CD4-positive, alpha-beta T cell treated with Interleukin-17A for 1 hour (primary cell): ENCODE data around the gene KLF15.

Source experiments
- DNase-seq: peaks from one replicate; pipeline ENCODE4 v3.0.0-alpha.2; 2020

The KLF15 gene

DNA sequence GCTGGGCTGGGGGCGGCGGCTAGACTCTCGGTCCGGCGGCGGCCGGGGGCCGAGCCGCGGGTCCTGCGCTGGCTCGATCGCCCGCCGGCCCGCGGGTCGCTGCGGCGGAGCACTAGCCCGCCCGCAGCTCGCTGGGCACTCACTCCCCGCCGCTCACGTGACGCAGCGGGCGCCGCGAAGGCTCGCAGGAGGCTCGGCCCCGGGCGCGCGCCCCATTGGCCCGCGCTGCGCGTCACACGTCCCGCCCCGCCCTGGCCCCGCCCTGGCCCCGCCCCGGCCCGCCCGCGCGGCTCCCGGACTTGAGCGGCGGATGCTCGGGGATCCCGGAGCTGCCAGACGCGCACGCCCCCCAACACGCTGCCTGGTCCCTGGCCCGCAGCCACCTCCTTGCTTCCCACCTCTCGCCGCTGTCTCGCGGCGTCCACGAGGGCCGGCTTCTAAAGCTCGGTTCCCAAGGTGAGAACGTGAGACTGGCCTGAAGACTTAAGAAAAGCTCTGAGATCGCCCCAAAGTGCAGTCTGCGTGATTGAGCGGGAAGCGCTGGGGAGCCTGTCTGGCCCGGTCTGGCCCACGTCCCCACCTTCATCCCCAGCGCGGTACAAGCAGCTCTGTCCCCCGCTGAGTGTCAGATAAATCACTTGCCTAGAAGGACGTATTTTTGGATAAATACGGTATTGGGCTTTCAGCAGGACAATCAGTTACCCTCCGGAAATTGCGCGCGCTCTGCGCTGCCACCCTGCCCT lies at the start of gene KLF15:
TSS of gene KLF15 (minus strand) at position 114 of the 743 bp plus-strand sequence. CDS start 4,486 bp downstream, outside the sequence.
- DNase-seq: peak; percentile 76

DNA sequence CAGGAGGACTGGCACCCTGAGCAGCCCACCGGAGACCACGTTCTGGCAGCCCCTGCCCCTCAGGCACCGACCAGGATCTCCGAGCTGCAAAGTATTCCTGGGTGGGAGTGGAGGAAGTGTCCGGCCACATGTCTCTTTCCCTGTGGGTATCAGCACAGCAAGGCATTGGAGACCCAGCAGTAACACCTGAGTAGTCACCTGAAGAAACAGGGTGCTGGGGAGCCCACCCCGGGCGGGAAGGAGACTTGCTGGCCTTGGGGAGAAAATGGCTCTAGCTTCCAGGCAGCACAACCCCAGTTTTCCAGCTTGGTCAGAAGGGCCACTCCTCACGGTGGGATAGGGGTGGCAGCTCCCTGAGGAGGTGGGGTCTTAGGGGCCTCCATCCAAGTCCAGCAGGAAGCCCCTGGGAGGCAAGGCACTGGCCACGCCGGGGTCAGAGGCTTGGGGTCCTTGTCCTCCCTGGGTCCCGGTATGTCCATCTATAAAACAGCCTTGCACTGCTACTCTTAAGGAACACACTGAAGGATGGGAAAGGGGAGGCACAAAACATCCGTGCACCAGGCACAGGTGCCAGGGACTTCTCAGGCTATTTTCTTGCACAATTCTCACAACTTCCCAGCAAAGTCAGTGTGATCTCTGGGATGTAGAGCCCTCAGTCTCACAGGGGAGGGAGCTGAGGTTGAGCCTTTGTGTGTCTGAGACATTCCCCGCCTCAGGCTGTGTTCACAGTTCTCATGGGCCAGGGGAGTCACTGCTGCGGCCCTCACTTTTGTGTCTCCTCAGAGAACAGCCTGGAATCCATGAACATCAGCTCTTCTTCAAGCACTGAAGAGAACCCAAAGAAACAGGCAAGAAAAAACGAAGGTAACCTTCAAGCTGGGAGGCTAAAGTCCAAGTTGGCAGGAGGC lies 49.4 kb upstream of the KLF15 start:
- no peak for DNase-seq

DNA sequence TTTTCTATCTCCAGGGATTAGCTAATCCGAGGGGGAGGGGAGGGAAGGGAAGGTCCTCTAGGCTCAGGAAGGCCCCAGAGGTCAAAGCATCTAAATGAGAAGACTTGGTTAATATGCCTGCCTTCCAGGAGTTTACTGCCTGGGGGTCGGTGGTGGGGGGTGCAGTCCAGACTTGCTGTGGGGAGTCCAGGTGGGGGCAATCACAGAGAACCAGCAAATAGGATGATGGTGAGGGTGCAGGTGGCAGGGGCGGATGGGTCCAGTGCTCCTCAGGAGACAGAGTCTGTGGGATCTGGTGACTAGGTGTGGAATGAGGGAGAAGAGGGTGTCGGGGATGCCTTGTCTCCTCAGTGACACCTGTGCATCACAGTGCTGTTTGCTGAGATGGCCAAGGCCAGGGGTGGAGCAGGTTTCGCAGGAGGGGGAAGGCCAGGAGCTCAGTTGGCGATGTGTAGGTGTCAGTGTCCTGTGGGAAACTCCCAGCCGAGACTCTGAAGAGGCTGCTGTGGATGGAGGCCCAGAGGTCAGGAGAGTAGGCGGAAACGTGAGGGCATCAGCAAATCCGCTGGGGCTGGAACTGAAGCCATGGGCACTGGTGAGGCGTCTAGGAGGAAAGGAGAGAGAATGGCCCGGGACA lies 45.6 kb upstream of the KLF15 start:
- DNase-seq: no peak

DNA sequence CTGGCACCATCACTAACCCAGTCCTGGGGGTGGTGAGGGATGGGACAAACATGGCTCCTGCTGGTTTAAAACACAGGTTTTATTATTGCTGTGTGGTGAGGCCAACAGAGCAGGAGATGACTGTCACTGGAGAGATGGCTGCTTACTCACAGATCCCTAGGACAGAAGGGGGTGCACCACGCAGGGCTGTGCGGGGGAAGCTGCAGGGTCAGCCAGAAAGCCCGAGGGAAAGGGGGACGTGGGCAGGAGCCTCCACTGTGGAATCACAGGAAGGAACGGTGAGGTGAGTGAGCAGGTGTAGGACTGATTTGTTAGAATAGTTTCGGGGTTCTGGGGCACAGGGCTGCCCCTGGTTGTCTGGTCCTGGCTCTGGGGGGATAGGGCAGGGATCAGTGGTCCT lies 45.0 kb upstream of the KLF15 start:
- DNase-seq: no peak

DNA sequence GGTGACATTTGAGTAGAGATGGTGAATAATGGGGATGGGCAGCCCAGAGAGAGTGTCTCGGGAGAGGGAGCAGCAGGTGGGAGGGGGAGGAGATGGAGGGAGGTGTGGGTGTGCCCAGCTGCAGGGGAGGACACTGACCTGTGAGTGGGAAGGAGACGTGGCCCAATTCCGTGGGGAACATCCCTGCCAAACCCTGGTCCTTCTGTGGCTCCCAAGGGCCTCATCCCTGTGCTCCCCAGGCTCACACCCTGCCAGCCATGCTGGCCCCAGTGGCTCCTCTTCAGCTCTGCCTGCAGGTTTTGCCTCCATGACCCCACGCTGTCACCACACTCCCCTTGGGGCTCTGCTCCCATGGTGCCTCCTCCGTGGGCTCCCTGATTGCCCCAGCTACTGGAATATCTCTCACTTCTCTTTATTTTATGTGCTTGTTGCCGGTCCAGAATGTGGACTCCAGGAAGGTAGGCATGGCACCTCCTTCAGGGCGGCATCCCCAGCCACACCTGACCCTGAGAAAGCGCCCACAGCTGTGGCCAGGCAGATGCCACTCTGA lies 44.5 kb upstream of the KLF15 start:
- DNase-seq: no peak

DNA sequence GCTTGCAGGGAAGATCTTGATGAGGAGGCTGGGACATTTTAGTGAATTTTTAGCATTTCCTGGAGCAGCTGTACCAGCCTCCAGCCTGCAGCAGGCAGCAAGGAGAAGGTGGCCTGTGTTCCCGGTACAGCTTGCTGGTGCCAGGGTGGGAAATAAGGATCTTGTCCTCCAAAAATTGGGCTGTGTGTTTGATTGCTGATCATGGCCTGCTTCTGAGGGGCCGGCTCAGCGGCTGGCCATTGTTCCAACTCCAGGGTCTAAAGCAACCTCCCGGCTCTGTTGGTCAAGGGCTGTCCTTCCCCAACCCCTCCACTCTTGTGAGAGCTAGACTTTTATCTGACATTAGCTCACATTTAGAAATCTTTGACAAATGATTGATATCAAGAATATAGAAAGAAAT lies 42.5 kb upstream of the KLF15 start:
- DNase-seq: no peak

DNA sequence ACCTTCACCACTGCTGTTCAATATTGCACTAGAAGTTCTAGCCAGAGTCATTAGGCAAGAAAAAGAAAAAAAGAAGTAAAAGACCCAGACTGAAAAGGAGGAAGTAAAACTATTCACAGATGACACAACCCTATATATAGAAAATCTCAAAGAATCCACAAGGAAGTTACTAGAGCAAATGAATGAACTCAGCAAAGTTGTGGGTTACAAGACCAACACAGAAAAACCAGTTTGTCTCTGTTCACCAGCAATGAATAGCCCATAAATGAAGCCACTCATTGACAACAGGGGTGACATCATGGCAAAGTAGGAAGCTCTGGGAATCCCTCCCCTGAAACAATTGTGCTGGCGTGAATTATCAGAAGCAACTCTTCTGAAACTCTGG lies 42.1 kb upstream of the KLF15 start:
- DNase-seq: no peak

DNA sequence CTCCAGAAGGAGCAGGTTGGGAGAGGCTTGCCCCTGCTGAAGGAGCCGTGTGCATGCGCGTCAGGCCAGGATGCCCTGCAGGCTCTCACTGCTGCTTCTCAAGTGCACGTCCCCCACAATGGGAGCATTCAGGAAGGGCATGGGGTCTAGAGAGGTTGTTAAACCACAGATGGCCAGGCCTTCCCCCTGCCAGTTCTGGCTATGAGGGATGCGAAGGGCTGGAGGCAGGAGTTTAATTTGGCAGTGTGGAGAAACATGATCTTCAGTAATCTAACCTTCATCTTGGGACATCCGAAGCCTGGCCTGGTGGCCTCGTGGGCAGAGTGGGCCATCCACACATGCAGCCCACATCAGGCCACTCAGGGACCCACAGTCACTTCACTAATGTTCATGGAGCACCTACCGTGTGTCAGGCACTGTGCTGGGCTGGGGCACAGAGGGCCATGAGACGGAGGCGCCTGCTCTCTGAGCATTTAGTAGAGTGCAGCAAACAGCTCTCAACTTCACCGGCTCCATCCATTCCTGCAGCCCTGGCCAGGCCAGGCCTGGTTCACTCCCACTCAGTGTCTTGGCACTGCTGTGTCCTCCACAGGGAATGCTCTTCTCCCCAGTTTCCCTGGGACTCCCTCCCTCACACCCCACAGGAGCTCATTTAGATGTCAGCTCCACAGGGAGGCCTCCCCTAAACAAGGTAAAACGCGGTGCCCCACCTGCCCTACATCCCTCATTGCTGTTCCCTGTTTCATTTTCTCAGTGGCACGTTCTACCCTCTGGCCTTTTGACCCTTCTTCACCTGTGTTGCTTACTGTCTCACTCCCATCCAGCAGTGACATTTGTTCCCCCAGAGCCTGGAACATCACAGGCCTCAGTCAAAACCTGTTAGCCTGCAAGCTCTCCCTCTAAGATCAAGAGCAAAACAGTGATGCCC lies 41.5 kb upstream of the KLF15 start:
- DNase-seq: no peak

DNA sequence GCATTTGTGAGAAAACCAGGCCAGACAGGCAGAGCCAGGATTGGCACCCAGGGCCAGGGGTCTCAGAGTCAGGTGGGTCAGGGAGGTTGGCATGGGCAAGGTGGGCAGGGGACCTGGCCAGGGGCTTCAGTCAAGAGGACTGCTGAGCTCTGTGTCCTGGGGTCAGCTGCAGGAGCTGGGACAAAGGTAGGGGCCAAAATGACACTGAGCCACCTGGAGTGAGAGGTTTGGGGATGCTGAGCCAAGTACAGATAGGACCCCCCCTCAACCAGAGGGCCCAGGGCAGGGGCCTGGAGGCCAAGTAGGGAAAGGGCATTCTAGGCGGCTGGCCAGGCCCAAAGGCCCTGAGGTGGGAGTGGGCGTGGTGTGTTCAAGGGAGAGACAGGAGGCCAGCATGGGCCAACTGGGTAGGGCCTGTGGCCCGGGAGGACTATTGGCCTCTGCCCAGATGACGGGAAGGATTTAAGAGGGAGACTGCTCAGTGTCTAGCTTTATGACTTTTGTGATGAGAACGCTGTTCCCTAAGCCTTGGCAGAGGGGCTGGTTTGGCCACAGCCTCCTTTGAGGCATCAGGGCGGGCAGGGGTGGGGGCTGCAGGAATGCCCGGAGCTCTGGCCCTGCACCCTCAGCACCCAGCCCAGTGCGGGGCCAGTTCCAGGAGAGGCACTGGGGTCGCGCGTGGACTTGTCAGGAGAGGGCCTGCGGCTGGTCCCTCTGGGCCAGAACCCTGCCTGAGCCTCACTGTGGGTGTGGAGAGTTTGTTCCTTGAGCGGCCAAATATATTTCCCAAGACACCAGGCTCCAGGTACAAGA lies 40.6 kb upstream of the KLF15 start:
- DNase-seq: no peak

DNA sequence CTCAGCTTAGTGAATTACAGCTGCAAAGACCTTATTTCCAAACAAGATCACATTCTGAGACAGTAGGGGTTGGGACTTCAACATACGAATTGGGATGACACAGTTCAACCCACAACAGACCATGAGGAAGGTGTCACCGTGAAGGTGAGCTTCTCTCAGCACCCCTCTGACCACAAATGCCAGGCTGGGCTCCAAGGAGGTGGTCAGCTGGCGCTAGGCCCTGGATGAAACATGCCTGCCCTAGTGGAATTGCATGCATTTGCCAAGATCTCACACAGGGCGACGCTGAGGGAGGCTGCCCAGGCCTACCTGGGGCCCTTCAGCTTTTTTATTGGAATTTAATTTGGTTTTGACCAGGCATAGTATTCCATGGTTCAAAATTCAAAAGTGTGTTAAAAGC lies 39.3 kb upstream of the KLF15 start:
- DNase-seq: no peak

DNA sequence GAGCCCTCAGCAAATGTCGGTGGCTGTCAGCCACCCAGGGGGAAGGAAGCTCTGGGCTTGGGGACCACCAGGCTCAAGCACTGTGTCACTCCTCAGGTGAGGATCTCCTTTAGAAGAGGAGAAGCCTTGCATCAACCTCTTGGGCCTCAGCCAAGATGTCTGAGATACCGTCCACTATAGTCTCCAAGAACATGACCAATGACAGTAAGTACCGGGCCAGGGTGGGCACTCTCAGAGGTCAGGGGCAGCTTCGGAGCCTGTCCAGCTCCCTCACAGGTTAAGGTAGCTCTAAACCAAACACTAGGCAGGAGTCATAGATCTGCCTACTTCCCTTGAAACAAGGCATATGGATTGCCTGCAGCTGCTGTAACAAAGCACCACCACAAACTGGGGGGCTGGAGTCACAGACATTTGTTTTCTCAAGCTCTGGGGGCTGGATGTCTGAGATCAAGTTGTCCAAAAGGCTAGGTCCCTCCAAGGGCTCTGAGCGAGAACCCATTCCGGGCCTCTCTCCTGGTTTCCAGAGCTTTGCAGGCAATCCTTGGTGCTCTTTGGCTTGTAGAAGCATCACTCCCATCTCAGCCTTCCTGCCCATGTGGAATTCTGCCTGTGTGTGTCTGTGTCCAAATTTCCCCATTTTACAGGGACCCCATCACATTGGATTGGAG lies 38.8 kb upstream of the KLF15 start:
- DNase-seq: no peak

DNA sequence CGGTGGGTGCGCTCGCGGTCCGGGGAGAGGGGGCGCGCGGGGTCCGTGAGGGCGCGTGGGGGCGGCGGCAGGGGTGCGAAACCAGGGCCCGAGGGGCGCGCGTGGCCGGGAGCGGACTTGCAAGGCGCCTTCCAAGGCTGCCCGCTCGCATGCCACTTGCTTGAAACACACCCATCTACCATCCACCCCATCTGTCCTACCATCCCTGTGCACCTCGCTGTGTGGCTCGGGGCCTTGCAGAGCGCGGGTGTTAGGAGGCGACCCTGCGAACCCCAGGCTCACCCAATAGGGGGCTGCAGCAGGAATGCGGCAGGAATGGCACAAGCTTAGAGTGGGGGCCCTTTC lies 37.7 kb upstream of the KLF15 start:
- no peak for DNase-seq

DNA sequence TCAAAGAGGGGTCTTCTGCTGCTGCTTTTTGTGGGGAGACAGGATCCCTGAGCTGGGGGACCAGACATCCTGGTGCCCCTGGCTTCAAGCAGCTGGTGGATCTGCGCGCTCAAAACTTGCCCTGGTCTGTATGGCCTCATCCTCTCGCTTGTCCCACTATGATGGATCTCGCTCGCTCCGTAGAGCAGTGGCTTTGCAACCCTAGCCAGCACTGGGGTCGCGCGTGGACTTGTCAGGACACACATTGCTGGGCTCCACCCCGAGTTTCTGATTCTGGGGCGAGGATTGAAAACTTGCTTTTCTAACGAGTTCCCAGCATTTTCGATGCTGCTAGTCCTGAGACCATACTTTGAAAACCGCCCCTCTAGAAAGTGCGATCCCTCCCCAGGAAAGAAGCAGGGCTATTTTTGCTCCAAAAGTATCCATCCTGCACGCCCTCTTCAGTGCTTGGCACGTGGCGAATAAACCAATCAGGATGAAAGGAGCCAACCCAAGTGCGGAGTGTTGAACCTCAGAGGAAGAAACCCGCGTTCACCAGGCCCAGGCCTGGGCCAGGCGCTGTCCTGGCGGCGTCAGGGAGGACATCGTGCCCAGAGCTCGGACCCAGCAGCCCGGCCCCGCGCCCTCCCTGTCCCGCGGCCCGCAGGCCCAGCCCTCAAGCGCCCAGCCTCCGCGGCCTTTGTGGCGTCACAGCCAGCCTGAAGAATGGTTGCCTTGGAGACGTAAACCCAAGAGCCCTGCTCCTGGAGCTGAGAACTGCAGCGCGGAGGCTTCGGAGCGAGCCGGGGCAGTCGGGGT lies 37.2 kb upstream of the KLF15 start, which contains the start of gene CFAP100:
TSS of gene CFAP100 (plus strand) at position 731 of the 798 bp plus-strand sequence. CDS start 1,092 bp downstream, outside the sequence.
- DNase-seq: no peak

DNA sequence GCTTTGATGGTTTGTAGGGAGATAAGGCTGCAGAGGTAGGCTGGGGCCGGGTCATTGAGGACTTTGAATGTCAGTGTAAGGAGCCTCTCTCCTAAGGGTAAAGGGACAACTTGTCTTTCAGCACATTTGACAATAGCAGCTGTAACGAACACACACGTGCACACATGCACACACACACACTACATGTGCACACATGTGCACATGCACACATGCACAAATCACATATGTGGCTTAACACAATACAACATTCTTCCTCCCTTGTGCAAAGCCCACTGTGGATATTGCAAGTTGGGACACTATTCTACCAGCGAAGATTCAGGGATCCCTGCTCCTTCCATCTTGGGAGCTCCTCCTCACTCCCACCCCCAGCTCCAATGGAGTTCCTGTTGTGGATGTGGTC lies 36.4 kb upstream of the KLF15 start:
- no peak for DNase-seq

DNA sequence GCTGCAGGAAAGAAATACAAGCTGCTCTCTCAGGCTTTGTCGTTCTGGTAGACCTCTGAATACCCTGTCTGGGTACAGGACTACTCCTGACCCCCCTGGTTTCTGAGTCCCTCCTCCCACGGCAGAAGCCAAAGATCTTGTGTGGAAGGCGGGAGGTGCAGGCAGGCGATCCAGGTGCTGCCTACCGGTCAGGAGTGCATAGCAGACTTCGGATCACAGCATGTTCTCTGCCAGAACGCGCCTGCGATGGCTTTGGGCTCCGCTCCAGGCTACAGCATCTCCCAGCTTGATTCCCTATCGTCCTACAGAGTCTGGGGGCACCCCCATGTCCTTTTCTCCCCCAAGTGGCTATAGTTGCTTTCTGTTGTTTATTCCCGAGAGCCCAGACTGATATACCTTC lies 35.0 kb upstream of the KLF15 start:
- DNase-seq: no peak

DNA sequence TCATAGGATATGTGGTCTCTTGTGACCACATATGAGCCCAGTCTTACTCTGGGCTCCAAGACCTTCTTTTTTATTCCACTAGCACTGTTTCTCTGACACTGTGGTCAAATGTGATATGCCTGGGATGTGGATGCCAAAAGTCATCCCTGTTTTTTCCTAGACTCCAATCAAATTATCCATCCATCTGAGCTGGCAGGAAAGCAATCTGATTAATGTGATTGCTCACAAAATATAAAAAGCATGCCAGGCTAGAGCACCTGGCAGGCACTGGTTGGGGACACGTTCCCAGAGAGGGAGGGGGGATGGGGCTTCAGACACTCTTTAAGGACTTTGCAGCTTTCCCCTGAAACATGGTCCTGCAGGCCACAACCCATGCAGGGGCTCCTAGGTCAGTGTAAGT lies 34.4 kb upstream of the KLF15 start:
- DNase-seq: no peak

DNA sequence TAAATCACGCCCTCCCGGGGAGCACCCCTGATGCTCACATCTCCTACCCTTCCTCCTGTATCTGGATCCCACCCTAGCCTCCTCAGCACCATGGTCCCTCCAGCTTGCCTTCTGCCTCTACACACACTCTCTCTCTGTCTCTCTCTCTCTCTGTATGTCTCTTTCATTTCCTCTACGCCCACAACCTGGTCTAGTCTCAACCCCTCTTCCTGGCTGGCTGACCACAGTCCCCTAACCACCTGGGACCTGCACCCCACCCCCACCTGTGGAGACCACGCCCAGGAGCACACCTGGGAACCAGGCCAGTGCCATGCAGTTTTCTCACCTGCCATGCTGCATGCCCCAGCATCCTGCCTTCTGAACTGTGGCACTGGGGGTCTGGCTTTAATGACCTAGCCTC lies 33.5 kb upstream of the KLF15 start:
- no peak for DNase-seq

DNA sequence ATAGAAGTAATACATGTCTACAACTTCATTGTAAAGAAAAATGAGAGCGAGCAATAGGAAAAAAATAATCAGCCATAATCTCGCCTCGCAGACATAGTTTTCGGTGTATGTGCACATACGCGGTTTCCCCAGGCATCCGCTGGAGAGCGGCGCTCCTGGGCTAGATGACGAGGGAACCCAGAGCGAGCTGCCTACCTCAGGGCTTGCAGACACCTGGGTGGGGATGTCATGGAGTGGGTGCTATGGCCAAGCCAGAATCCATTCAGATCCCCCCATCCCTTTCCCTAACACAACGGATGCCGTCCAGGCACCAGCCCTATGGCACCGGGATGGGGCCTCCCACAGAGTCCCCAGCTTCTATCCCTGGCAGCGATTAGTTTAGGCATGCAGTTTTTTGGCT lies 33.0 kb upstream of the KLF15 start:
- no peak for DNase-seq

DNA sequence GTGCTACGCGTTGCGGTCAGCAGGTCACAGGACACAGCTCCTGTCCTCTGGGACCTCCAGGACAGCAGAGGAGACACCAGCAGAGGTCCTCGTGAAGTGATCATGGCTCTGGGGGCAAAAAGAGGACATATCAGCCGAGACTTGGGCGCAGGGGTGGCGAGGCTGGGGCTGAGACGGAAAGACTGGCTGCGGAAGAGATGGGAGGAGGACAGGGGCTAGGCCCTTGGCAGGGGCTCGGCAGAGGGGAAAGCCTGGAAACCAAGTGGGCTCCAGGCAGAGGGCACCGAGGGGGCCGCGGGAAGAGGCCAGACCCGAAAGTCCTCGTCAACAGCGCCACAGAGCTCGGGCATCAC lies 32.6 kb upstream of the KLF15 start:
- DNase-seq: no peak
